CD14-positive monocyte (primary cell): ENCODE data around the gene GALNT12. TPM values are rescaled to one million over a fixed set of nuclear protein-coding genes. Genes with fewer than 3 reads are reported as not detected.

Experiments
- DNase-seq, 3 donors: peaks; one replicate each; pipeline ENCODE4 v3.0.0-alpha.2; 2011 to 2022
- H2AFZ ChIP-seq: 2 replicates; pipeline ENCODE4 v1.6.0; 2012; ENCODE audit warnings: mild to moderate bottlenecking, low read depth, low read length, inconsistent platforms; ENCODE audit not compliant: insufficient read depth, poor library complexity, severe bottlenecking
- H3K27ac ChIP-seq, 2 donors: 1 replicate in 1 of 2; 2 replicates in 1 of 2; pipeline ENCODE4 v1.5.1; 2012 to 2013; ENCODE audit warnings: low read length in 2 of 2, control low read depth in 1 of 2, inconsistent platforms in 1 of 2, low read depth in 1 of 2, mild to moderate bottlenecking in 1 of 2
- H3K27me3 ChIP-seq, 2 donors: one replicate each; pipeline versions ENCODE4 v1.6.0 to v1.6.1; 2011 to 2013; ENCODE audit warnings: low read length in 2 of 2; ENCODE audit not compliant: control insufficient read depth in 2 of 2, insufficient read depth in 2 of 2
- H3K36me3 ChIP-seq, 2 donors: replicated peaks in 1 of 2; 1 replicate in 1 of 2; 2 replicates in 1 of 2; pipeline versions ENCODE4 v1.5.1 to v1.6.1; 2012 to 2013; ENCODE audit warnings: low read length in 2 of 2, control low read depth in 1 of 2, inconsistent platforms in 1 of 2, mild to moderate bottlenecking in 1 of 2; ENCODE audit not compliant: insufficient read depth in 2 of 2, control insufficient read depth in 1 of 2
- H3K4me1 ChIP-seq, 2 donors: 1 replicate in 1 of 2; 2 replicates in 1 of 2; pipeline versions ENCODE4 v1.5.1 to v1.6.1; 2012 to 2013; ENCODE audit warnings: low read length in 2 of 2, control low read depth in 1 of 2, inconsistent platforms in 1 of 2, mild to moderate bottlenecking in 1 of 2, moderate library complexity in 1 of 2; ENCODE audit not compliant: insufficient read depth in 2 of 2, control insufficient read depth in 1 of 2
- H3K4me2 ChIP-seq: replicated peaks from 2 replicates; pipeline ENCODE3; 2012; ENCODE audit warnings: low read length, moderate library complexity, mild to moderate bottlenecking; ENCODE audit not compliant: poor library complexity, severe bottlenecking; ENCODE audit errors: extremely low read depth
- H3K4me3 ChIP-seq, 3 experiments: fragments of 200-600 bp in 1 of 3; sonication (generic) in 1 of 3; replicated peaks in 1 of 3; 1 replicate in 2 of 3; 2 replicates in 1 of 3; pipeline ENCODE4 v1.5.1; 2011 to 2013; ENCODE audit warnings: low read length in 3 of 3, mild to moderate bottlenecking in 3 of 3, control low read depth in 2 of 3, low read depth in 2 of 3, inconsistent platforms in 1 of 3, moderate library complexity in 1 of 3
- H3K79me2 ChIP-seq: 2 replicates; pipeline ENCODE4 v1.6.0; 2012; ENCODE audit warnings: mild to moderate bottlenecking, control low read depth, inconsistent platforms, low read length, moderate library complexity; ENCODE audit not compliant: insufficient read depth
- H3K9ac ChIP-seq: 2 replicates; pipeline ENCODE4 v1.6.0; 2017; ENCODE audit warnings: low read length, mild to moderate bottlenecking; ENCODE audit not compliant: insufficient read depth, poor library complexity, severe bottlenecking
- H3K9me3 ChIP-seq, 2 donors: replicated peaks in 1 of 2; 1 replicate in 1 of 2; 2 replicates in 1 of 2; pipeline versions ENCODE4 v1.5.1 to v1.6.1; 2012 to 2013; ENCODE audit warnings: low read length in 2 of 2, control low read depth in 1 of 2; ENCODE audit not compliant: control insufficient read depth in 1 of 2, insufficient read depth in 1 of 2
- H4K20me1 ChIP-seq: 2 replicates; pipeline ENCODE4 v1.6.0; 2012; ENCODE audit warnings: mild to moderate bottlenecking, low read length, control low read depth, moderate library complexity; ENCODE audit not compliant: insufficient read depth
- H3K27ac Mint-ChIP-seq, 7 donors: one replicate each; pipeline ENCODE4 v1.8.0; 2020; ENCODE audit warnings: mild to moderate bottlenecking in 7 of 7, mixed read lengths in 7 of 7, moderate library complexity in 6 of 7, inconsistent platforms in 2 of 7
- H3K27me3 Mint-ChIP-seq, 3 donors: one replicate each; pipeline ENCODE4 v1.8.0; 2021 to 2022; ENCODE audit warnings: low read depth in 3 of 3, mild to moderate bottlenecking in 3 of 3, mixed read lengths in 3 of 3, moderate library complexity in 3 of 3, inconsistent platforms in 1 of 3
- H3K36me3 Mint-ChIP-seq, 2 donors: one replicate each; pipeline ENCODE4 v1.8.0; 2020; ENCODE audit warnings: mixed read lengths in 2 of 2, inconsistent platforms in 1 of 2, mild to moderate bottlenecking in 1 of 2
- H3K4me1 Mint-ChIP-seq: one replicate; pipeline ENCODE4 v1.8.0; 2020; ENCODE audit warnings: mild to moderate bottlenecking, mixed read lengths
- H3K4me3 Mint-ChIP-seq, 2 donors: one replicate each; pipeline ENCODE4 v1.8.0; 2020; ENCODE audit warnings: mild to moderate bottlenecking in 2 of 2, mixed read lengths in 2 of 2, moderate library complexity in 1 of 2
- H3K9me3 Mint-ChIP-seq, 7 donors: one replicate each; pipeline ENCODE4 v1.8.0; 2020 to 2022; ENCODE audit warnings: mixed read lengths in 7 of 7, mild to moderate bottlenecking in 6 of 7, moderate library complexity in 6 of 7, inconsistent platforms in 2 of 7
- CTCF ChIP-seq: fragments of 200-600 bp; IDR thresholded peaks from one replicate; pipeline ENCODE4 v1.8.0; 2022; ENCODE audit warnings: antibody characterized with exemption, mild to moderate bottlenecking
- WGBS: methylation state at CpG from one replicate; pipeline ENCODE4 v1.1.5; 2013; ENCODE audit warnings: missing lambda C conversion rate; ENCODE audit not compliant: insufficient coverage; 5-methylcytosine and 5-hydroxymethylcytosine counted together
- intact Hi-C, 2 donors: fragments of 100-400 bp; cut with micrococcal nuclease; formaldehyde crosslinking; loops; one replicate each; pipeline versions ENCODE4 v1.15.0 to v1.15.1; 2023
- polyA plus RNA-seq, 3 donors: library from polyadenylated mRNA; depleted of rRNA in 1 of 3; unstranded in 2 of 3; stranded (reverse) in 1 of 3; fragments of 300-500 nt in 2 of 3; fragments of >200 nt in 1 of 3; fragmentation: Illumina TruSeq in 2 of 3; gene quantifications; 1 replicate in 2 of 3; 2 replicates in 1 of 3; pipeline ENCODE4 v1.2.3, GENCODE V29; 2012 to 2021

Gene GALNT12
- polyA plus RNA-seq, 3 donors, result 0.16 TPM; not detected in 2

- no peaks in the 10 kb centered on the region for H3K36me3 Mint-ChIP-seq
Observed at GRCh38 chr9:98897745-98898144, 90.3 kb downstream of the GALNT12 start.

GRCh38 chr9:98899408-98900056 lies 92.1 kb downstream of the GALNT12 start:
- no peaks in the 10 kb centered on the region for H3K36me3 Mint-ChIP-seq
- H3K4me1 Mint-ChIP-seq, result peaks cover 29% of the 10 kb centered on the region
- no peaks in the 10 kb centered on the region for H3K27me3 ChIP-seq
- peaks cover 11 to 17% of the 10 kb centered on the region in 2 donors for H3K4me1 ChIP-seq
- H3K27ac ChIP-seq, result no peak overlapping the region
- no peaks in the 10 kb centered on the region for H3K36me3 ChIP-seq
- H3K4me3 ChIP-seq, result no peak overlapping the region
- no peak for TF ChIP-seq CTCF
- H3K4me3 Mint-ChIP-seq, result no peak overlapping the region
- peaks cover 0 to 9% (median 0%) of the 10 kb centered on the region in 3 donors for H3K27me3 Mint-ChIP-seq
- no peak overlapping the region for H2AFZ ChIP-seq
- no CpG with 5 or more reads among the region's 4 CpGs for WGBS
- no peak overlapping the region for H3K27ac Mint-ChIP-seq
- intact Hi-C loops, result no loop called here
- no peak overlapping the region for H3K9ac ChIP-seq
- no peaks in the 10 kb centered on the region for H4K20me1 ChIP-seq
- no peak overlapping the region for H3K4me2 ChIP-seq
- H3K9me3 ChIP-seq, result no peaks in the 10 kb centered on the region
- no peak for DNase-seq
- peaks cover 0 to 11% (median 3%) of the 10 kb centered on the region in 7 donors for H3K9me3 Mint-ChIP-seq
- H3K79me2 ChIP-seq, result no peaks in the 10 kb centered on the region

More at GRCh38 chr9:98897745-98898144, 90.3 kb downstream of the GALNT12 start:
- Mint-ChIP-seq H3K4me3 (no peak overlapping the region), H3K27me3 (peaks cover 0 to 9% (median 0%) of the 10 kb centered on the region in 3 donors), H3K9me3 (peaks cover 0 to 11% (median 3%) of the 10 kb centered on the region in 7 donors), H3K27ac (no peak overlapping the region), H3K4me1 (peaks cover 29% of the 10 kb centered on the region)
- Histone ChIP-seq H3K36me3 (no peaks in the 10 kb centered on the region), H3K9ac (no peak overlapping the region), H3K4me2 (no peak overlapping the region), H3K79me2 (no peaks in the 10 kb centered on the region), H3K27ac (no peak overlapping the region), H3K27me3 (no peaks in the 10 kb centered on the region), H3K4me3 (no peak overlapping the region), H4K20me1 (no peaks in the 10 kb centered on the region), H3K4me1 (peaks cover 11 to 17% of the 10 kb centered on the region in 2 donors), H2AFZ (no peak overlapping the region), H3K9me3 (no peaks in the 10 kb centered on the region)
- DNase-seq, result no peak
- WGBS, result no CpG with 5 or more reads among the region's 1 CpG
- intact Hi-C loops, result loop anchor here in 1 of 2 donors (2.0 kb wide), 1 partner anchor 29 kb away; no protein-coding TSS in a partner anchor
- TF ChIP-seq CTCF, result no peak

Other genes starting within 250 kb of the GALNT12 start
- gene GABBR2, start 98.7 kb upstream of the GALNT12 start, polyA plus RNA-seq, result not detected
- 1 to 10 TPM in 1 of 3 donors, under 1 TPM in 2; 0.20 to 1.5 (median 0.56) TPM for gene ANKS6, start 11.1 kb upstream of the GALNT12 start, polyA plus RNA-seq
- gene COL15A1, start 136.2 kb downstream of the GALNT12 start, polyA plus RNA-seq, result under 1 TPM; 0.03 to 0.14 (median 0.11) TPM